H1 (cell line): ENCODE results near the gene LDLRAD4. TPM values are rescaled to one million over a fixed set of nuclear protein-coding genes. Genes with fewer than 3 reads are reported as not detected.

ENCODE experiments used
- CTCF ChIA-PET: fragments of 300-600 bp; sonication (Branson Sonifier 250); formaldehyde crosslinking; loops from one replicate; lab custom pipeline; 2021; ENCODE audit not compliant: partially characterized antibody; lab: Charles Lee
- POLR2A ChIA-PET: fragments of 300-600 bp; sonication (Branson Sonifier 250); formaldehyde crosslinking; loops from one replicate; lab custom pipeline; 2021; ENCODE audit warnings: inconsistent platforms; ENCODE audit not compliant: partially characterized antibody; lab: Charles Lee
- DNase-seq, 2 experiments: peaks; one replicate each; pipeline versions ENCODE4 v3.0.0 to v3.0.0-alpha.2; 2010 to 2022; ENCODE audit warnings: low spot score in 2 of 2, low read depth in 1 of 2, mixed read lengths in 1 of 2
- FAIRE-seq: peaks from 2 replicates; lab custom pipeline; 2011; peaks lifted over from hg19 to GRCh38; lab: Jason Lieb, UNC
- H2AFZ ChIP-seq: 2 replicates; pipeline ENCODE4 v1.8.1; 2012; ENCODE audit warnings: low read length, inconsistent platforms
- H2AK5ac ChIP-seq: 2 replicates; pipeline ENCODE4 v1.6.1; 2013; ENCODE audit warnings: low read depth, low read length
- H2BK120ac ChIP-seq: replicated peaks from 2 replicates; pipeline ENCODE3; 2013; ENCODE audit warnings: low read depth, low read length, inconsistent platforms
- H2BK12ac ChIP-seq: 2 replicates; pipeline ENCODE4 v1.6.1; 2013; ENCODE audit warnings: low read depth, low read length
- H2BK15ac ChIP-seq: 2 replicates; pipeline ENCODE4 v1.6.1; 2013; ENCODE audit warnings: low read length
- H2BK20ac ChIP-seq: 2 replicates; pipeline ENCODE4 v1.6.1; 2013; ENCODE audit warnings: low read length
- H2BK5ac ChIP-seq: 2 replicates; pipeline ENCODE4 v1.6.1; 2013; ENCODE audit warnings: low read depth, low read length
- H3K14ac ChIP-seq: 2 replicates; pipeline ENCODE4 v1.6.1; 2013; ENCODE audit warnings: inconsistent platforms; ENCODE audit not compliant: insufficient read length
- H3K18ac ChIP-seq: 2 replicates; pipeline ENCODE4 v1.6.1; 2013; ENCODE audit warnings: low read length; ENCODE audit errors: extremely low read depth
- H3K23ac ChIP-seq: 2 replicates; pipeline ENCODE4 v1.6.1; 2013; ENCODE audit warnings: inconsistent platforms; ENCODE audit not compliant: insufficient read length
- H3K23me2 ChIP-seq: 2 replicates; pipeline ENCODE4 v1.6.1; 2013; ENCODE audit warnings: low read depth, low read length
- H3K27ac ChIP-seq: 2 replicates; pipeline ENCODE4 v1.6.1; 2011; ENCODE audit warnings: low read depth, low read length, inconsistent platforms
- H3K27me3 ChIP-seq, 4 experiments: replicated peaks in 1 of 4; 1 replicate in 1 of 4; 2 replicates in 3 of 4; pipeline versions ENCODE4 v1.6.1 to v1.8.1; 2011 to 2013; ENCODE audit warnings: low read length in 3 of 4, mild to moderate bottlenecking in 3 of 4, inconsistent platforms in 2 of 4, mixed read lengths in 2 of 4, moderate library complexity in 1 of 4; ENCODE audit not compliant: control insufficient read depth in 3 of 4, insufficient read depth in 3 of 4; ENCODE audit errors: extremely low read depth in 1 of 4
- H3K36me3 ChIP-seq, 4 experiments: 2 replicates each; pipeline versions ENCODE4 v1.6.1 to v1.8.1; 2011 to 2013; ENCODE audit warnings: mild to moderate bottlenecking in 4 of 4, low read length in 3 of 4, moderate library complexity in 2 of 4, control low read depth in 1 of 4, inconsistent platforms in 1 of 4; ENCODE audit not compliant: insufficient read depth in 4 of 4, control insufficient read depth in 2 of 4
- H3K4ac ChIP-seq: replicated peaks from 2 replicates; pipeline ENCODE3; 2013; ENCODE audit warnings: low read length, low read depth, mixed read lengths, inconsistent platforms; ENCODE audit not compliant: insufficient read length
- H3K4me1 ChIP-seq, 4 experiments: replicated peaks in 1 of 4; 1 replicate in 1 of 4; 2 replicates in 3 of 4; pipeline versions ENCODE4 v1.6.1 to v1.8.1; 2011 to 2013; ENCODE audit warnings: low read length in 3 of 4, inconsistent platforms in 2 of 4, mixed read lengths in 1 of 4; ENCODE audit not compliant: insufficient read depth in 4 of 4, control insufficient read depth in 3 of 4
- H3K4me2 ChIP-seq, 2 experiments: 2 replicates each; pipeline versions ENCODE4 v1.6.1 to v1.8.1; 2011 to 2013; ENCODE audit warnings: low read depth in 2 of 2, low read length in 2 of 2, control low read depth in 1 of 2, inconsistent platforms in 1 of 2, mild to moderate bottlenecking in 1 of 2; ENCODE audit not compliant: insufficient read depth in 1 of 2
- H3K4me3 ChIP-seq, 4 experiments: fragments of 200-600, 300-600 bp in 1 of 4; sonication (generic), shearing (Covaris generic), sonication (Bioruptor Twin) in 1 of 4; 2 replicates each; pipeline versions ENCODE4 v1.5.1 to v1.8.1; 2011 to 2016; ENCODE audit warnings: low read length in 4 of 4, low read depth in 3 of 4, control low read depth in 2 of 4, inconsistent platforms in 2 of 4, mild to moderate bottlenecking in 2 of 4, mixed read lengths in 1 of 4, moderate library complexity in 1 of 4; ENCODE audit not compliant: insufficient read depth in 2 of 4; ENCODE audit errors: extremely low read depth in 1 of 4
- H3K56ac ChIP-seq: replicated peaks from 2 replicates; pipeline ENCODE3; 2013; ENCODE audit warnings: low read depth, mild to moderate bottlenecking, mixed read lengths, low read length, inconsistent platforms; ENCODE audit not compliant: insufficient read length
- H3K79me1 ChIP-seq: 2 replicates; pipeline ENCODE4 v1.6.1; 2013; ENCODE audit warnings: low read depth, low read length, control low read depth
- H3K79me2 ChIP-seq, 2 experiments: 2 replicates each; pipeline versions ENCODE4 v1.6.1 to v1.8.1; 2012 to 2013; ENCODE audit warnings: low read length in 2 of 2, mild to moderate bottlenecking in 2 of 2, inconsistent platforms in 1 of 2; ENCODE audit not compliant: insufficient read depth in 2 of 2, control insufficient read depth in 1 of 2
- H3K9ac ChIP-seq, 4 experiments: replicated peaks in 1 of 4; 1 replicate in 1 of 4; 2 replicates in 3 of 4; pipeline versions ENCODE4 v1.6.1 to v1.8.1; 2011 to 2013; ENCODE audit warnings: low read depth in 3 of 4, low read length in 3 of 4, control low read depth in 2 of 4, mild to moderate bottlenecking in 2 of 4, moderate library complexity in 2 of 4, inconsistent platforms in 1 of 4; ENCODE audit errors: extremely low read depth in 1 of 4
- H3K9me3 ChIP-seq, 2 experiments: 2 replicates each; pipeline versions ENCODE4 v1.6.1 to v1.8.1; 2012 to 2013; ENCODE audit warnings: mild to moderate bottlenecking in 2 of 2, moderate library complexity in 2 of 2, control low read depth in 1 of 2, inconsistent platforms in 1 of 2, low read depth in 1 of 2, low read length in 1 of 2, mixed read lengths in 1 of 2; ENCODE audit not compliant: insufficient read depth in 2 of 2
- H4K20me1 ChIP-seq, 2 experiments: replicated peaks in 1 of 2; 2 replicates each; pipeline versions ENCODE3 to v1.8.1; 2011 to 2013; ENCODE audit warnings: inconsistent platforms in 2 of 2, low read length in 2 of 2, mild to moderate bottlenecking in 1 of 2; ENCODE audit not compliant: insufficient read depth in 2 of 2, control insufficient read depth in 1 of 2
- H4K5ac ChIP-seq: 2 replicates; pipeline ENCODE4 v1.6.1; 2013; ENCODE audit warnings: low read length, low read depth, mixed read lengths, inconsistent platforms; ENCODE audit not compliant: insufficient read length
- H4K8ac ChIP-seq: 2 replicates; pipeline ENCODE4 v1.8.0; 2013; ENCODE audit warnings: mild to moderate bottlenecking, moderate library complexity, low read length, inconsistent platforms; ENCODE audit not compliant: insufficient read depth; ENCODE audit errors: extremely low read depth
- H4K91ac ChIP-seq: replicated peaks from 2 replicates; pipeline ENCODE3; 2013; ENCODE audit warnings: low read length, mixed read lengths, inconsistent platforms; ENCODE audit not compliant: insufficient read length
- ASH2L ChIP-seq: fragments of 200-600, 300-600 bp; sonication (generic); IDR thresholded peaks from one replicate; pipeline ENCODE4 v1.7.1; 2017; ENCODE audit warnings: low read length
- BRCA1 ChIP-seq: IDR thresholded peaks from 2 replicates; pipeline ENCODE4 v1.6.1; 2012; ENCODE audit warnings: low read depth, low read length, improper control_type of control experiment
- CBX5 ChIP-seq: fragments of 300-800, 300-1000 bp; sonication (generic); IDR thresholded peaks from 2 replicates; pipeline ENCODE4 v1.7.1; 2016; ENCODE audit warnings: antibody characterized with exemption, low read length, low read depth
- CHD1 ChIP-seq: IDR thresholded peaks from 2 replicates; pipeline ENCODE4 v1.6.1; 2012; ENCODE audit warnings: low read depth, low read length, improper control_type of control experiment
- FOSL1 ChIP-seq: IDR thresholded peaks from 2 replicates; pipeline ENCODE4 v1.6.1; 2011; ENCODE audit warnings: mild to moderate bottlenecking, low read depth, low read length, moderate library complexity; ENCODE audit not compliant: insufficient read depth
- KDM4A ChIP-seq: IDR thresholded peaks from one replicate; pipeline ENCODE4 v1.7.1; 2012; ENCODE audit warnings: low read depth, mild to moderate bottlenecking, moderate library complexity, low read length, inconsistent platforms; ENCODE audit not compliant: severe bottlenecking
- SIX5 ChIP-seq: IDR thresholded peaks from 2 replicates; pipeline ENCODE4 v1.6.1; 2011; ENCODE audit warnings: mild to moderate bottlenecking, low read depth, low read length
- SP4 ChIP-seq: IDR thresholded peaks from 2 replicates; pipeline ENCODE4 v1.6.1; 2012; ENCODE audit warnings: low read length, inconsistent platforms
- ZNF274 ChIP-seq: IDR thresholded peaks from 2 replicates; pipeline ENCODE4 v1.7.0; 2012; ENCODE audit warnings: low read length, borderline replicate concordance; ENCODE audit errors: extremely low read depth
- WGBS, 2 experiments: shearing (Covaris generic) in 1 of 2; methylation state at CpG; one replicate each; pipeline versions ENCODE4 v1.1.6 to v1.1.7; 2013 to 2015; ENCODE audit warnings: low lambda C conversion rate in 2 of 2, mixed read lengths in 2 of 2, inconsistent platforms in 1 of 2, low coverage in 1 of 2, missing lambda C conversion rate in 1 of 2; ENCODE audit not compliant: insufficient replicate concordance in 2 of 2, insufficient coverage in 1 of 2, insufficient read length in 1 of 2; ENCODE audit errors: extremely low coverage in 1 of 2, missing lambda C conversion rate in 1 of 2; 5-methylcytosine and 5-hydroxymethylcytosine counted together
- polyA plus RNA-seq, 7 experiments: library from polyadenylated mRNA; depleted of rRNA in 3 of 7; stranded (reverse) in 5 of 7; unstranded in 2 of 7; fragments of >200 nt in 5 of 7; fragments of 200-250 nt in 2 of 7; gene quantifications; 1 replicate in 5 of 7; 2 replicates in 1 of 7; 4 replicates in 1 of 7; pipeline versions ENCODE4 v1.2.1 to v1.2.3, GENCODE V29; 2011 to 2013; ENCODE audit warnings: missing spikeins in 2 of 7, mixed read lengths in 2 of 7
- total RNA-seq: library from RNA; stranded (reverse); fragmentation: NEBNext Ultra II Directional; extraction: Animal tissue kit (Norgen Biotek cat#: 25700); gene quantifications from 2 replicates; pipeline ENCODE4 v1.2.1, GENCODE V29; 2021
- TF ChIP-seq, protein P1 (sequence below): IDR thresholded peaks from 2 replicates; pipeline ENCODE4 v1.6.1; 2012; ENCODE audit warnings: inconsistent platforms
- TF ChIP-seq, protein P2 (sequence below): IDR thresholded peaks from 2 replicates; pipeline ENCODE4 v1.6.1; 2011; ENCODE audit warnings: low read length, improper control_type of control experiment

LDLRAD4 gene
- total and polyA plus RNA-seq, 2 of the 8 experiments (the other 6 are each of a cell fraction or from before 2014, with no cell fraction given), result 0.77 to 1.4 TPM

DNA sequence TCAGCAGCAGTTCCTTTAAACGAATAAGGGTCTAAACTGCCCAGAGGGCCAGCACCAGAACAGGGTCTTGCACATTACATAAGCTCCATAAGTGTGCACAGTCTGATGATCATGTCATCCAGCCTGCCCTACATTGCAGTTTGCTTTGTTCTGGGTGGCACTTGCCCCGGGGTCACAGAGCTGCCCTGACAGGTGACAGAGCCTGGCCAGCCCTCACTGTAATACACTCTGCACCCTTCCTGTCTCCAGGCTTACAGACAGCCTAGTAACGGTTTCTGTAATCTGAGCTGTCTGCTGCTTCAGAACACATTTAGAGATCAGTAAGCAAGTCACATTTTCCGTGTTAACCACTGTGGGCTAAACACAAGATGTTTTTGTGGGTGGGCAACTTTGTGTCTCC is 294.5 kb downstream of the LDLRAD4 start:
- whole genome bisulfite sequencing, 2 experiments, result 82% methylated on average over 4 of the region's 4 CpGs; no CpG with 5 or more reads in 1 of the 2 experiments
- Histone ChIP-seq H3K23me2 (no peaks in the 10 kb centered on the region), H3K4ac (no peak overlapping the region), H3K14ac (no peak overlapping the region), H3K79me2 (no peaks in the 10 kb centered on the region), H2BK12ac (no peak overlapping the region), H2AFZ (no peak overlapping the region), H3K9ac (no peak overlapping the region), H4K91ac (no peak overlapping the region), H2BK120ac (no peak overlapping the region), H3K56ac (no peak overlapping the region), H3K18ac (no peak overlapping the region), H3K4me3 (no peak overlapping the region), H3K4me2 (no peak overlapping the region), H3K27ac (no peak overlapping the region), H4K8ac (no peak overlapping the region; the same call in 1 of the 2 replicates), H3K27me3 (no peaks in the 10 kb centered on the region), H3K79me1 (no peaks in the 10 kb centered on the region), H4K20me1 (no peaks in the 10 kb centered on the region), H3K9me3 (no peaks in the 10 kb centered on the region), H2BK5ac (no peak overlapping the region), H4K5ac (no peak overlapping the region), H2AK5ac (no peak overlapping the region), H3K23ac (no peak overlapping the region), H2BK15ac (no peak overlapping the region), H2BK20ac (no peak overlapping the region), H3K4me1 (peaks cover 0 to 2% (median 0%) of the 10 kb centered on the region in 4 experiments; a peak in 1 of 7 replicates), H3K36me3 (no peaks in the 10 kb centered on the region)
- no peak for FAIRE-seq
- ChIA-PET POLR2A (interaction anchor here (0.7 kb wide), 1 partner anchor 13 kb away, joined by 3 read pairs; no protein-coding TSS in a partner anchor), CTCF (interaction anchor here (0.8 to 1.8 kb wide), 6 partner anchors 11 to 347 kb away, joined by 3 to 9 read pairs (median 4); no protein-coding TSS in a partner anchor)
- DNase-seq, result no peak
- TF ChIP-seq, protein P1, sequence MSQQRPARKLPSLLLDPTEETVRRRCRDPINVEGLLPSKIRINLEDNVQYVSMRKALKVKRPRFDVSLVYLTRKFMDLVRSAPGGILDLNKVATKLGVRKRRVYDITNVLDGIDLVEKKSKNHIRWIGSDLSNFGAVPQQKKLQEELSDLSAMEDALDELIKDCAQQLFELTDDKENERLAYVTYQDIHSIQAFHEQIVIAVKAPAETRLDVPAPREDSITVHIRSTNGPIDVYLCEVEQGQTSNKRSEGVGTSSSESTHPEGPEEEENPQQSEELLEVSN, result no peak
- no peak for TF ChIP-seq CHD1
- TF ChIP-seq FOSL1, result no peak
- no peak for TF ChIP-seq BRCA1
- no peak for TF ChIP-seq SP4
- TF ChIP-seq, protein P2, sequence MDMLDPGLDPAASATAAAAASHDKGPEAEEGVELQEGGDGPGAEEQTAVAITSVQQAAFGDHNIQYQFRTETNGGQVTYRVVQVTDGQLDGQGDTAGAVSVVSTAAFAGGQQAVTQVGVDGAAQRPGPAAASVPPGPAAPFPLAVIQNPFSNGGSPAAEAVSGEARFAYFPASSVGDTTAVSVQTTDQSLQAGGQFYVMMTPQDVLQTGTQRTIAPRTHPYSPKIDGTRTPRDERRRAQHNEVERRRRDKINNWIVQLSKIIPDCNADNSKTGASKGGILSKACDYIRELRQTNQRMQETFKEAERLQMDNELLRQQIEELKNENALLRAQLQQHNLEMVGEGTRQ, result no peak
- no peak for TF ChIP-seq CBX5
- TF ChIP-seq SIX5, result no peak
- TF ChIP-seq KDM4A, result no peak
- TF ChIP-seq ASH2L, result no peak
- no peak for TF ChIP-seq ZNF274
